HG03571 (cell line): ENCODE data around the gene TMEM184B.

Source experiments
- ATAC-seq: cut with Tn5 transposase; IDR thresholded peaks from one replicate; pipeline ENCODE4 v1.9.1; 2021; ENCODE audit not compliant: unreplicated experiment

Gene TMEM184B

GRCh38 chr22:38308791-38309498 is 36.1 kb upstream of the TMEM184B start:
- no peak for ATAC-seq

GRCh38 chr22:38305471-38306448 is 33.0 kb upstream of the TMEM184B start:
- ATAC-seq = peak; percentile 68

- ATAC-seq = no peak
Measured at GRCh38 chr22:38304526-38304925, 31.7 kb upstream of the TMEM184B start.

GRCh38 chr22:38303974-38304373 is 31.2 kb upstream of the TMEM184B start:
- ATAC-seq = no peak

- ATAC-seq = no peak
Measured at GRCh38 chr22:38302906-38303305, 30.1 kb upstream of the TMEM184B start.

GRCh38 chr22:38300946-38301345 is 28.1 kb upstream of the TMEM184B start:
- ATAC-seq = no peak

- ATAC-seq = no peak
Measured at GRCh38 chr22:38300197-38300945, 27.6 kb upstream of the TMEM184B start.

- no peak for ATAC-seq
Measured at GRCh38 chr22:38299770-38300102, 26.9 kb upstream of the TMEM184B start.

- no peak for ATAC-seq
Measured at GRCh38 chr22:38298312-38299005, 25.6 kb upstream of the TMEM184B start.

- no peak for ATAC-seq
Measured at GRCh38 chr22:38296372-38296771, 23.6 kb upstream of the TMEM184B start.

GRCh38 chr22:38295863-38296262 is 23.1 kb upstream of the TMEM184B start:
- ATAC-seq = no peak

- ATAC-seq = no peak
Measured at GRCh38 chr22:38295339-38295738, 22.5 kb upstream of the TMEM184B start.

GRCh38 chr22:38294193-38294592 is 21.4 kb upstream of the TMEM184B start:
- no peak for ATAC-seq

GRCh38 chr22:38292694-38293093 is 19.9 kb upstream of the TMEM184B start:
- ATAC-seq = no peak

- ATAC-seq = no peak
Measured at GRCh38 chr22:38291201-38291777, 18.5 kb upstream of the TMEM184B start.

GRCh38 chr22:38290347-38290746 is 17.5 kb upstream of the TMEM184B start:
- no peak for ATAC-seq

GRCh38 chr22:38289583-38290082 is 16.8 kb upstream of the TMEM184B start:
- ATAC-seq = no peak

- ATAC-seq = no peak
Measured at GRCh38 chr22:38286915-38287669, 14.3 kb upstream of the TMEM184B start.

GRCh38 chr22:38285018-38285417 is 12.2 kb upstream of the TMEM184B start:
- ATAC-seq = no peak

GRCh38 chr22:38284042-38284402 is 11.2 kb upstream of the TMEM184B start:
- ATAC-seq = no peak
